Glomerular endothelial cell (primary cell): Measurements from ENCODE around the gene MAGI2. TPM values are rescaled to one million over a fixed set of nuclear protein-coding genes. Genes with fewer than 3 reads are reported as not detected.

Experiments used
- DNase-seq: peaks from one replicate; pipeline ENCODE4 v3.0.0-alpha.2; 2011; ENCODE audit warnings: low read depth, low spot score; ENCODE audit errors: extremely low read depth
- total RNA-seq: library from RNA; depleted of rRNA; stranded (reverse); fragments of >200 nt; gene quantifications from 2 replicates; pipeline ENCODE4 v1.2.3, GENCODE V29; 2015

The MAGI2 gene
- total RNA-seq, 1 donor from 2014 or later, result 6.7 TPM

- no peak for DNase-seq
These were observed 1372.1 kb downstream of the MAGI2 start for GRCh38 chr7:78081344-78081743.

- no peak for DNase-seq
These were observed 1372.7 kb downstream of the MAGI2 start for GRCh38 chr7:78080811-78081210.

- no peak for DNase-seq
These were observed 1373.2 kb downstream of the MAGI2 start for GRCh38 chr7:78080241-78080640.

GRCh38 chr7:78074713-78075112, 1378.8 kb downstream of the MAGI2 start:
- no peak for DNase-seq

- DNase-seq, result no peak
These were observed 1379.7 kb downstream of the MAGI2 start for GRCh38 chr7:78073609-78074382.

- DNase-seq, result no peak
These were observed 1381.3 kb downstream of the MAGI2 start for GRCh38 chr7:78072201-78072590.

- DNase-seq, result no peak
These were observed 1381.8 kb downstream of the MAGI2 start for GRCh38 chr7:78071491-78072200.

GRCh38 chr7:78066599-78066998, 1386.9 kb downstream of the MAGI2 start:
- no peak for DNase-seq

- DNase-seq, result no peak
These were observed 1389.7 kb downstream of the MAGI2 start for GRCh38 chr7:78063758-78064157.

- no peak for DNase-seq
These were observed 1391.3 kb downstream of the MAGI2 start for GRCh38 chr7:78062214-78062613.

- DNase-seq, result no peak
These were observed 1395.9 kb downstream of the MAGI2 start for GRCh38 chr7:78057571-78057970.

GRCh38 chr7:78055599-78055998, 1397.9 kb downstream of the MAGI2 start:
- DNase-seq, result no peak

GRCh38 chr7:78055001-78055573, 1398.4 kb downstream of the MAGI2 start:
- DNase-seq, result no peak

- DNase-seq, result no peak
These were observed 1401.4 kb downstream of the MAGI2 start for GRCh38 chr7:78052112-78052511.

GRCh38 chr7:78047800-78048199, 1405.7 kb downstream of the MAGI2 start:
- DNase-seq, result no peak

GRCh38 chr7:78043159-78043558, 1410.3 kb downstream of the MAGI2 start:
- no peak for DNase-seq

- no peak for DNase-seq
These were observed 1412.0 kb downstream of the MAGI2 start for GRCh38 chr7:78041423-78041822.

GRCh38 chr7:78039790-78040776, 1413.4 kb downstream of the MAGI2 start:
- DNase-seq, result no peak

- no peak for DNase-seq
These were observed 1414.9 kb downstream of the MAGI2 start for GRCh38 chr7:78038465-78039080.

GRCh38 chr7:78037603-78038002, 1415.9 kb downstream of the MAGI2 start:
- no peak for DNase-seq
